WTC11 (cell line): Measurements from ENCODE around the gene NCBP3. TPM values are rescaled to one million over a fixed set of nuclear protein-coding genes. Genes with fewer than 3 reads are reported as not detected.

Experiments used
- ATAC-seq: fragments of 200-7000 bp; cut with Tn5 transposase; 2 replicates; pipeline ENCODE4 v1.10.0; 2021; ENCODE audit warnings: mild to moderate bottlenecking, moderate library complexity
- CTCF ChIA-PET: fragments of 300-600 bp; sonication (Branson Sonifier 250); formaldehyde crosslinking; loops from one replicate; lab custom pipeline; 2021; ENCODE audit warnings: antibody characterized with exemption; lab: Charles Lee
- POLR2A ChIA-PET: fragments of 350-600 bp; sonication (Branson Sonifier 250); formaldehyde crosslinking; loops from one replicate; lab custom pipeline; 2021; ENCODE audit warnings: antibody characterized with exemption; lab: Charles Lee
- DNase-seq: peaks from one replicate; pipeline ENCODE4 v3.0.0; 2021; ENCODE audit warnings: low spot score
- H3K27ac Mint-ChIP-seq: 2 replicates; pipeline ENCODE4 v1.8.0; 2021; ENCODE audit warnings: mixed read lengths
- H3K27me3 Mint-ChIP-seq: 2 replicates; pipeline ENCODE4 v1.8.0; 2021; ENCODE audit warnings: low read depth, mild to moderate bottlenecking, moderate library complexity, mixed read lengths
- H3K36me3 Mint-ChIP-seq: 2 replicates; pipeline ENCODE4 v1.8.0; 2021; ENCODE audit warnings: mixed read lengths
- H3K4me1 Mint-ChIP-seq: 2 replicates; pipeline ENCODE4 v1.8.0; 2022; ENCODE audit warnings: mixed read lengths
- H3K4me3 Mint-ChIP-seq: 2 replicates; pipeline ENCODE4 v1.8.0; 2021; ENCODE audit warnings: mild to moderate bottlenecking, moderate library complexity, mixed read lengths
- H3K9me3 Mint-ChIP-seq: 2 replicates; pipeline ENCODE4 v1.8.0; 2021; ENCODE audit warnings: mixed read lengths
- ATF1 ChIP-seq: sonication (generic); formaldehyde crosslinking; IDR thresholded peaks from 2 replicates; pipeline ENCODE4 v1.8.1; 2023; ENCODE audit warnings: mild to moderate bottlenecking, moderate library complexity, missing genetic modification reagents
- CREM ChIP-seq: sonication (generic); formaldehyde crosslinking; IDR thresholded peaks from 2 replicates; pipeline ENCODE4 v1.8.1; 2022; ENCODE audit warnings: mild to moderate bottlenecking, missing genetic modification reagents, moderate library complexity
- EMX1 ChIP-seq: fragments of 250-450 bp; sonication (Bioruptor Pico); IDR thresholded peaks from 2 replicates; pipeline ENCODE4 v1.8.0; 2021; ENCODE audit warnings: mild to moderate bottlenecking
- ESRRA ChIP-seq: sonication (generic); formaldehyde crosslinking; IDR thresholded peaks from 2 replicates; pipeline ENCODE4 v1.8.1; 2022; ENCODE audit warnings: mild to moderate bottlenecking, missing genetic modification reagents, borderline replicate concordance
- GABPB1 ChIP-seq: sonication (generic); formaldehyde crosslinking; IDR thresholded peaks from 2 replicates; pipeline ENCODE4 v1.8.1; 2023; ENCODE audit warnings: mild to moderate bottlenecking, missing genetic modification reagents
- NFATC4 ChIP-seq: fragments of 250-450 bp; sonication (Bioruptor Pico); IDR thresholded peaks from 2 replicates; pipeline ENCODE4 v1.9.0; 2021; ENCODE audit warnings: mild to moderate bottlenecking
- NR2C2 ChIP-seq: sonication (generic); formaldehyde crosslinking; IDR thresholded peaks from 2 replicates; pipeline ENCODE4 v1.8.0; 2022; ENCODE audit warnings: mild to moderate bottlenecking, missing genetic modification reagents
- PRRX2 ChIP-seq: fragments of 250-450 bp; sonication (Bioruptor Pico); IDR thresholded peaks from 2 replicates; pipeline ENCODE4 v1.8.0; 2021; ENCODE audit warnings: mild to moderate bottlenecking
- RELA ChIP-seq: sonication (generic); formaldehyde crosslinking; IDR thresholded peaks from 2 replicates; pipeline ENCODE4 v1.8.1; 2022; ENCODE audit warnings: missing genetic modification reagents, mild to moderate bottlenecking, borderline replicate concordance
- SOX15 ChIP-seq: fragments of 250-450 bp; sonication (Bioruptor Pico); IDR thresholded peaks from 2 replicates; pipeline ENCODE4 v1.9.0; 2021; ENCODE audit warnings: mild to moderate bottlenecking
- TEAD1 ChIP-seq: sonication (generic); formaldehyde crosslinking; IDR thresholded peaks from 2 replicates; pipeline ENCODE4 v1.8.0; 2022; ENCODE audit warnings: mild to moderate bottlenecking, missing genetic modification reagents
- ZBTB21 ChIP-seq: sonication (generic); formaldehyde crosslinking; IDR thresholded peaks from 2 replicates; pipeline ENCODE4 v1.8.1; 2023; ENCODE audit warnings: mild to moderate bottlenecking, missing genetic modification reagents, borderline replicate concordance
- ZNF219 ChIP-seq: sonication (generic); formaldehyde crosslinking; IDR thresholded peaks from 2 replicates; pipeline ENCODE4 v1.8.0; 2023; ENCODE audit warnings: missing genetic modification reagents, mild to moderate bottlenecking, borderline replicate concordance
- ZNF232 ChIP-seq: sonication (generic); formaldehyde crosslinking; IDR thresholded peaks from 2 replicates; pipeline ENCODE4 v1.8.0; 2022; ENCODE audit warnings: mild to moderate bottlenecking, missing genetic modification reagents
- total RNA-seq: library from RNA; stranded (reverse); gene quantifications from 3 replicates; pipeline ENCODE4 v1.2.3, GENCODE V29; 2021
- TF ChIP-seq, protein P1 (sequence below): sonication (generic); formaldehyde crosslinking; IDR thresholded peaks from 2 replicates; pipeline ENCODE4 v1.8.0; 2022; ENCODE audit warnings: mild to moderate bottlenecking, missing genetic modification reagents
- TF ChIP-seq, protein P2 (sequence below): fragments of 250-450 bp; sonication (Bioruptor Pico); conservative IDR thresholded peaks from 2 replicates; pipeline ENCODE4 v1.9.0; 2021; ENCODE audit warnings: mild to moderate bottlenecking
- TF ChIP-seq, protein P3 (sequence below): fragments of 250-450 bp; sonication (Bioruptor Pico); IDR thresholded peaks from 2 replicates; pipeline ENCODE4 v1.8.0; 2021; ENCODE audit warnings: mild to moderate bottlenecking
- TF ChIP-seq, protein P4 (sequence below): fragments of 250-450 bp; sonication (Bioruptor Pico); IDR thresholded peaks from 2 replicates; pipeline ENCODE4 v1.9.0; 2021; ENCODE audit warnings: mild to moderate bottlenecking
- TF ChIP-seq, protein P5 (sequence below): fragments of 250-450 bp; sonication (Bioruptor Pico); IDR thresholded peaks from 2 replicates; pipeline ENCODE4 v2.1.2; 2022; ENCODE audit warnings: mild to moderate bottlenecking, moderate library complexity

The NCBP3 gene
- total RNA-seq, 1 experiment from 2014 or later, result 48.7 TPM

DNA sequence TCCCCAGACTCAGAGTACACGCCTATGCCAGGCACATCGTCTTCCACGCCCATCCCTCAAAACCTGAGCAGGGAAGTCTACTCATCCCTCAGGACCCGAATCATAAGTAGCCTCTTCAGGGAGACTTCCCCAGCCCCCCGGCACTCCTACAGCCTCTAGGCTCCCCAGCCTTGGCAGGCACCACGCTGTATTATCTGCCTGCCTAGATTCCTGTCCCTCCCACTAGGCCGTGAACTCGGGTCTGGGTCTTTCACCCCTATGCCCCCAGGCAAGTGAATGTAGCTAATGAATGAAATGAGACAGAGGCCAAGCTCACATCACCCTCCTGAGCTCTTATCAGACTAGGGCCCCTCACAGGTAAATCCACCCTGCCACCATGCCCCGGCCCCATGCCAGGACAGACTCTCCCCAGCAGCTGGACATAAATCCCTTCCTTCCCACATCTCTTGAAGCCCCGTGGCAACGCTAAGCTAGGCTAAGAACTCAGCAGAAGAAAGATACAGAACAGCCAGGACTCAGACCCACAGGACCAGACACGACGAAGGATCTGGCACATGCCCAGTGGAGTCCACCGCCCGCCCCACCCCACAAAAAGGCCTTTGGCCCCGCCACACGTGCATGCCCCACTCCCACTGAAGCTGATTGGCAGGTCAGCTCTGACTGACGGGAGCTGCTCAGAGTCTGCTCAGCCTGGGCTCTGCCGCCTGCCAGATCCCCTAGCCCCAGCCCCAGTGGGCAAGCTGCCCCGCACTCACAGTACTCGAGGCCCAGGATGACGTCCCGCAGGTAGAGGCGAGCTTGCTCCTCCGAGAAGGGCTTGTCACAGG is 33.8 kb upstream of the NCBP3 start (continued):
- TF ChIP-seq TEAD1 (CRISPR knock-in tag) (no peak), RELA (CRISPR knock-in tag) (no peak), EMX1 (CRISPR knock-in tag) (no peak), ZNF232 (no peak), NR2C2 (CRISPR knock-in tag) (no peak)

DNA sequence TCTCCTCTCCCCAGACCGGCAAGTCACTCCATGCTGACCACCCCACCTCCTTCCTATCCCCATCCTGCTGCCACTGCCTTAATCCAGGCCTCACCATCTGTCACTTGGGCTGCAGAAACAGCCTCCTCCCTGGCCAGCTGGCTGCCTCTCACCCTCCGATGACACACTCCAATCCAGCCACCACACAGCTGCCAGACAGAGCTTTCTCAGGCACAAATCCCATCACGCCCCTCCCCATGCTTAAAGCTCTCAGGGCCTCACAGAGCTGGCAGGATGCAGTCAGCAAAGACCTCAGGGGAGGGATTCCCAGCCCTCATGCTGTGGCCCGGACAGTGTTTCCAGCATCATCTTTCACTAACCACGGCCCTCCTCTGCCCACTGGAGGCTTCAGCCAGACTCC is 33.1 kb upstream of the NCBP3 start:
- H3K27ac Mint-ChIP-seq, result peak overlapping the region; percentile 57; the same call in 1 of the 2 replicates
- peaks cover 14% of the 10 kb centered on the region for H3K36me3 Mint-ChIP-seq
- DNase-seq (no peak), ATAC-seq (no peak)
- ChIA-PET CTCF (interaction anchor here (1.3 to 1.4 kb wide), 3 partner anchors 33 to 35 kb away, joined by 6 to 12 read pairs (median 7); partner anchors contain the start of gene NCBP3), POLR2A (no interaction called here)
- TF ChIP-seq ZBTB21 (CRISPR knock-in tag) (no peak), ATF1 (CRISPR knock-in tag) (no peak), SOX15 (CRISPR knock-in tag) (no peak), NFATC4 (no peak), CREM (CRISPR knock-in tag) (no peak), PRRX2 (CRISPR knock-in tag) (no peak), GABPB1 (CRISPR knock-in tag) (no peak), ZNF219 (no peak), ESRRA (no peak)
- TF ChIP-seq, protein P1, sequence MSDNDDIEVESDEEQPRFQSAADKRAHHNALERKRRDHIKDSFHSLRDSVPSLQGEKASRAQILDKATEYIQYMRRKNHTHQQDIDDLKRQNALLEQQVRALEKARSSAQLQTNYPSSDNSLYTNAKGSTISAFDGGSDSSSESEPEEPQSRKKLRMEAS, result no peak
- TF ChIP-seq, protein P2, sequence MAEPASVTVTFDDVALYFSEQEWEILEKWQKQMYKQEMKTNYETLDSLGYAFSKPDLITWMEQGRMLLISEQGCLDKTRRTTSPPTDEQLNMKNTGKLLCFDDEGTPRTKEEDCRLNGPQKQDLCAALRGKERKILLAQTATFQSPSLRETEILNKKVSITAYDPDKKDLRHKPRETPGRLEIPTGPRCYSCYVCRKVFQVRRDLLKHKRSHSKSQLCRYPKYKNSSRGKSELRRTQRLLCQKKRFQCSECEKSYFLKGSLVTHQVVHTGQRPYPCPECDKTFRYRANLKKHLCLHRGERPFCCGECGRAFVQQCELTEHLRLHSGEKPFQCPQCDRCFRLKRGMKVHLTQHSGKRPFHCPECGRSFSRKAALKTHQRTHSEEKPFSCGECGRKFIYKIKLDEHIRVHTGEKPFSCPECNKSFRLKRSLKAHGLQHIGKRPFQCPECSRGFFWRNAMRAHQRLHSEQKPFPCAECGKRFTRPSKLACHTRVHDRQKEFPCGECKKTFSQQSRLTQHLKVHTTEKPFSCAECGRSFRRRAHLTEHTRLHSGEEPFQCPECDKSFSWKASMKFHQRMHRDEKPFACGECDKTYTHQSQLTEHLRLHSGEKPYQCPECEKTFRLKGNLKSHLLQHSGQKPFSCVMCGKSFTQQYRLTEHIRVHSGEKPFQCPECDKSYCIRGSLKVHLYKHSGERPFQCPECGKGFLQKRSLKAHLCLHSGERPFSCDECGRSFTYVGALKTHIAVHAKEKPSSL (CRISPR knock-in tag), result no peak
- TF ChIP-seq, protein P3, sequence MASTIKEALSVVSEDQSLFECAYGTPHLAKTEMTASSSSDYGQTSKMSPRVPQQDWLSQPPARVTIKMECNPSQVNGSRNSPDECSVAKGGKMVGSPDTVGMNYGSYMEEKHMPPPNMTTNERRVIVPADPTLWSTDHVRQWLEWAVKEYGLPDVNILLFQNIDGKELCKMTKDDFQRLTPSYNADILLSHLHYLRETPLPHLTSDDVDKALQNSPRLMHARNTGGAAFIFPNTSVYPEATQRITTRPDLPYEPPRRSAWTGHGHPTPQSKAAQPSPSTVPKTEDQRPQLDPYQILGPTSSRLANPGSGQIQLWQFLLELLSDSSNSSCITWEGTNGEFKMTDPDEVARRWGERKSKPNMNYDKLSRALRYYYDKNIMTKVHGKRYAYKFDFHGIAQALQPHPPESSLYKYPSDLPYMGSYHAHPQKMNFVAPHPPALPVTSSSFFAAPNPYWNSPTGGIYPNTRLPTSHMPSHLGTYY (CRISPR knock-in tag), result no peak
- TF ChIP-seq, protein P4, sequence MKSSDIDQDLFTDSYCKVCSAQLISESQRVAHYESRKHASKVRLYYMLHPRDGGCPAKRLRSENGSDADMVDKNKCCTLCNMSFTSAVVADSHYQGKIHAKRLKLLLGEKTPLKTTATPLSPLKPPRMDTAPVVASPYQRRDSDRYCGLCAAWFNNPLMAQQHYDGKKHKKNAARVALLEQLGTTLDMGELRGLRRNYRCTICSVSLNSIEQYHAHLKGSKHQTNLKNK (CRISPR knock-in tag), result no peak
- TF ChIP-seq, protein P5, sequence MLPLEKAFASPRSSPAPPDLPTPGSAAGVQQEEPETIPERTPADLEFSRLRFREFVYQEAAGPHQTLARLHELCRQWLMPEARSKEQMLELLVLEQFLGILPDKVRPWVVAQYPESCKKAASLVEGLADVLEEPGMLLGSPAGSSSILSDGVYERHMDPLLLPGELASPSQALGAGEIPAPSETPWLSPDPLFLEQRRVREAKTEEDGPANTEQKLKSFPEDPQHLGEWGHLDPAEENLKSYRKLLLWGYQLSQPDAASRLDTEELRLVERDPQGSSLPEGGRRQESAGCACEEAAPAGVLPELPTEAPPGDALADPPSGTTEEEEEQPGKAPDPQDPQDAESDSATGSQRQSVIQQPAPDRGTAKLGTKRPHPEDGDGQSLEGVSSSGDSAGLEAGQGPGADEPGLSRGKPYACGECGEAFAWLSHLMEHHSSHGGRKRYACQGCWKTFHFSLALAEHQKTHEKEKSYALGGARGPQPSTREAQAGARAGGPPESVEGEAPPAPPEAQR, result no peak
- no peak overlapping the region for H3K4me3 Mint-ChIP-seq
- no peaks in the 10 kb centered on the region for H3K4me1 Mint-ChIP-seq
- no peaks in the 10 kb centered on the region; the same call in 1 of the 2 replicates for H3K27me3 Mint-ChIP-seq
- H3K9me3 Mint-ChIP-seq, result no peaks in the 10 kb centered on the region

DNA sequence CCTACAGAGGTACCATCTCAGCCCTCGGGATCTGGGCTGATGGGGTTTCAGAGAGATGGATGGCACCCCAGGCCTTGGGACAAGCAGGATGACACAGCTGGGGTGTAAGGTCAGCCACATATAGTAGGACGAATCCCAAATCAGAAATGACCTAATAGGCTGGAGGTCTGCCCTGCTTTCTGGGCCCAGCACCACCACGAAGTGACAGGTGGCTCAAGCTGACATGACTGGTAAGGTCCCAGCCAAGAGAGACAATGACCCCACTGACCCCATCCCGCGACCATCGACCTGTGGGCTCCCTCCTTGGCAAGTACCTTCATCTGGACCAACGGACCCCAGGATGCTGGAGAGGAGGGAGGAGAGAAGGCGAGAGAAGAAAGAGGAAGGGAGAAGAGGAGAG is 31.2 kb upstream of the NCBP3 start:
- ATAC-seq (no peak), DNase-seq (no peak)
- H3K27me3 Mint-ChIP-seq, result no peaks in the 10 kb centered on the region
- peaks cover 17% of the 10 kb centered on the region for H3K36me3 Mint-ChIP-seq
- no peaks in the 10 kb centered on the region for H3K9me3 Mint-ChIP-seq
- no peak overlapping the region for H3K4me3 Mint-ChIP-seq
- H3K27ac Mint-ChIP-seq, result no peak overlapping the region
- no peaks in the 10 kb centered on the region for H3K4me1 Mint-ChIP-seq
- ChIA-PET CTCF (interaction anchor here (0.7 to 1.8 kb wide), 3 partner anchors 15 to 37 kb away, joined by 3 to 6 read pairs (median 3); partner anchors contain the start of genes CAMKK1 and NCBP3), POLR2A (no interaction called here)
- TF ChIP-seq, protein P5, result no peak
